Stimulated activated naive B cell treated with anti-CD40 and anti-IgM and Interleukin-4, amounts not matched to agents 10 μg/mL and 1 μg/mL and 100 μg/mL, for 72 hours (primary cell): ENCODE data around the gene PSG5.
"Not testable (repeated sequence)": the region's sequence is repeated elsewhere in the genome, so short reads cannot be mapped to it uniquely, and the experiment has no call there.

Experiments
- ATAC-seq, 2 donors: fragments of 150-1000 bp; cut with Tn5 transposase; replicated peaks; 2 replicates each; pipeline ENCODE4 v1.10.0; 2021; ENCODE audit warnings: moderate library complexity in 1 of 2
- DNase-seq: peaks from one replicate; pipeline ENCODE4 v3.0.0; 2021
- H3K27ac Mint-ChIP-seq: one replicate; pipeline ENCODE4 v1.8.0; 2022; ENCODE audit warnings: mild to moderate bottlenecking, mixed read lengths
- H3K27me3 Mint-ChIP-seq, 2 donors: one replicate each; pipeline ENCODE4 v1.8.0; 2022; ENCODE audit warnings: mixed read lengths in 2 of 2
- H3K36me3 Mint-ChIP-seq, 2 donors: one replicate each; pipeline ENCODE4 v1.8.0; 2022; ENCODE audit warnings: mixed read lengths in 2 of 2, mild to moderate bottlenecking in 1 of 2
- H3K4me1 Mint-ChIP-seq, 2 donors: one replicate each; pipeline ENCODE4 v1.8.0; 2022; ENCODE audit warnings: mixed read lengths in 2 of 2, mild to moderate bottlenecking in 1 of 2
- H3K4me3 Mint-ChIP-seq, 2 donors: one replicate each; pipeline ENCODE4 v1.8.0; 2022; ENCODE audit warnings: mild to moderate bottlenecking in 2 of 2, mixed read lengths in 2 of 2, moderate library complexity in 1 of 2
- H3K9me3 Mint-ChIP-seq, 2 donors: one replicate each; pipeline ENCODE4 v1.8.0; 2022; ENCODE audit warnings: mixed read lengths in 2 of 2, mild to moderate bottlenecking in 1 of 2

Gene PSG5

GRCh38 chr19:43201891-43202290 is 15.6 kb upstream of the PSG5 start:
- peaks cover 8 to 15% of the 10 kb centered on the region in 2 donors for H3K27me3 Mint-ChIP-seq
- ATAC-seq, H3K36me3 Mint-ChIP-seq, DNase-seq, H3K4me3 Mint-ChIP-seq, H3K9me3 Mint-ChIP-seq, H3K4me1 Mint-ChIP-seq, H3K27ac Mint-ChIP-seq: not testable (repeated sequence)

- H3K36me3 Mint-ChIP-seq, H3K9me3 Mint-ChIP-seq, H3K27ac Mint-ChIP-seq, H3K4me3 Mint-ChIP-seq, ATAC-seq, DNase-seq, H3K4me1 Mint-ChIP-seq: not testable (repeated sequence)
- peaks cover 8 to 15% of the 10 kb centered on the region in 2 donors for H3K27me3 Mint-ChIP-seq
Observed at GRCh38 chr19:43201337-43201801, 15.0 kb upstream of the PSG5 start.

- H3K27ac Mint-ChIP-seq, H3K4me3 Mint-ChIP-seq, H3K36me3 Mint-ChIP-seq, ATAC-seq, H3K4me1 Mint-ChIP-seq, H3K27me3 Mint-ChIP-seq, H3K9me3 Mint-ChIP-seq, DNase-seq: not testable (repeated sequence)
Observed at GRCh38 chr19:43198686-43199419, 12.5 kb upstream of the PSG5 start.

GRCh38 chr19:43197666-43198397 is 11.5 kb upstream of the PSG5 start:
- not testable (repeated sequence) for H3K36me3 Mint-ChIP-seq, DNase-seq, H3K4me1 Mint-ChIP-seq, H3K9me3 Mint-ChIP-seq, H3K4me3 Mint-ChIP-seq, H3K27ac Mint-ChIP-seq, H3K27me3 Mint-ChIP-seq, ATAC-seq

GRCh38 chr19:43194397-43194796 is 8.1 kb upstream of the PSG5 start:
- not testable (repeated sequence) for H3K4me3 Mint-ChIP-seq, H3K27ac Mint-ChIP-seq, ATAC-seq, H3K9me3 Mint-ChIP-seq, H3K4me1 Mint-ChIP-seq, H3K36me3 Mint-ChIP-seq, DNase-seq
- H3K27me3 Mint-ChIP-seq, result peaks cover 12 to 22% of the 10 kb centered on the region in 2 donors

- not testable (repeated sequence) for H3K4me1 Mint-ChIP-seq, H3K36me3 Mint-ChIP-seq, H3K27ac Mint-ChIP-seq, H3K4me3 Mint-ChIP-seq, DNase-seq, H3K9me3 Mint-ChIP-seq, ATAC-seq
- H3K27me3 Mint-ChIP-seq, result peaks cover 13 to 23% of the 10 kb centered on the region in 2 donors
Observed at GRCh38 chr19:43192381-43193155, 6.2 kb upstream of the PSG5 start.

- not testable (repeated sequence) for H3K4me1 Mint-ChIP-seq, DNase-seq, H3K9me3 Mint-ChIP-seq, ATAC-seq, H3K4me3 Mint-ChIP-seq, H3K27ac Mint-ChIP-seq, H3K36me3 Mint-ChIP-seq
- peaks cover 32 to 35% of the 10 kb centered on the region in 2 donors for H3K27me3 Mint-ChIP-seq
Observed at GRCh38 chr19:43188092-43188491, 1.8 kb upstream of the PSG5 start.

- not testable (repeated sequence) for H3K9me3 Mint-ChIP-seq, H3K36me3 Mint-ChIP-seq, H3K27ac Mint-ChIP-seq, H3K4me3 Mint-ChIP-seq, H3K4me1 Mint-ChIP-seq, ATAC-seq, DNase-seq
- peaks cover 5 to 26% of the 10 kb centered on the region in 2 donors for H3K27me3 Mint-ChIP-seq
Observed at GRCh38 chr19:43181869-43182771, 4.2 kb downstream of the PSG5 start.

GRCh38 chr19:43179569-43180147 is 6.7 kb downstream of the PSG5 start:
- not testable (repeated sequence) for ATAC-seq, H3K36me3 Mint-ChIP-seq

GRCh38 chr19:43178577-43178976 is 7.8 kb downstream of the PSG5 start:
- not testable (repeated sequence) for DNase-seq, H3K4me1 Mint-ChIP-seq, H3K27ac Mint-ChIP-seq, H3K4me3 Mint-ChIP-seq, ATAC-seq, H3K9me3 Mint-ChIP-seq, H3K36me3 Mint-ChIP-seq
- peaks cover 3 to 19% of the 10 kb centered on the region in 2 donors for H3K27me3 Mint-ChIP-seq

More at GRCh38 chr19:43179569-43180147, 6.7 kb downstream of the PSG5 start:
- H3K4me3 Mint-ChIP-seq, H3K4me1 Mint-ChIP-seq, H3K9me3 Mint-ChIP-seq, DNase-seq, H3K27ac Mint-ChIP-seq: not testable (repeated sequence)
- H3K27me3 Mint-ChIP-seq, result peaks cover 3 to 14% of the 10 kb centered on the region in 2 donors

- H3K9me3 Mint-ChIP-seq, H3K27ac Mint-ChIP-seq, H3K4me3 Mint-ChIP-seq, DNase-seq, H3K36me3 Mint-ChIP-seq, H3K4me1 Mint-ChIP-seq, ATAC-seq: not testable (repeated sequence)
- peaks cover 26 to 35% of the 10 kb centered on the region in 2 donors for H3K27me3 Mint-ChIP-seq
Observed at GRCh38 chr19:43165906-43166305, 20.4 kb downstream of the PSG5 start.

- not testable (repeated sequence) for H3K4me1 Mint-ChIP-seq, H3K36me3 Mint-ChIP-seq, DNase-seq, H3K9me3 Mint-ChIP-seq, ATAC-seq, H3K27ac Mint-ChIP-seq, H3K4me3 Mint-ChIP-seq
- H3K27me3 Mint-ChIP-seq, result peaks cover 21 to 25% of the 10 kb centered on the region in 2 donors
Observed at GRCh38 chr19:43163135-43163534, 23.2 kb downstream of the PSG5 start.

GRCh38 chr19:43162261-43162660 is 24.1 kb downstream of the PSG5 start:
- not testable (repeated sequence) for H3K4me3 Mint-ChIP-seq, DNase-seq, H3K4me1 Mint-ChIP-seq, H3K27ac Mint-ChIP-seq, H3K36me3 Mint-ChIP-seq, H3K9me3 Mint-ChIP-seq, ATAC-seq
- peaks cover 21 to 25% of the 10 kb centered on the region in 2 donors for H3K27me3 Mint-ChIP-seq
